K562 (cell line): ENCODE results near the gene CHCHD1. TPM values are rescaled to one million over a fixed set of nuclear protein-coding genes. Genes with fewer than 3 reads are reported as not detected.

Experiments
- CHAMP1 ChIP-seq: fragments of 450-650 bp; IDR thresholded peaks from 2 replicates; pipeline ENCODE4 v1.6.1; 2016; ENCODE audit warnings: mild to moderate bottlenecking
- ETV1 ChIP-seq: fragments of 450-650 bp; conservative IDR thresholded peaks from 2 replicates; pipeline ENCODE4 v1.6.1; 2016; ENCODE audit warnings: missing genetic modification characterization, control low read depth, low read depth, missing compliant biosample characterization
- FOSL1 ChIP-seq: fragments of 200-800 bp; sonication (Bioruptor generic); conservative IDR thresholded peaks from 2 replicates; pipeline ENCODE4 v1.6.1; 2016; ENCODE audit warnings: missing genetic modification characterization, missing compliant biosample characterization
- HBP1 ChIP-seq: fragments of 450-650 bp; formaldehyde crosslinking; IDR thresholded peaks from 2 replicates; pipeline ENCODE4 v1.4.0; 2022; ENCODE audit warnings: missing genetic modification characterization
- HINFP ChIP-seq: fragments of 450-650 bp; conservative IDR thresholded peaks from 2 replicates; pipeline ENCODE4 v1.6.1; 2016; ENCODE audit warnings: missing genetic modification characterization, low read depth, mild to moderate bottlenecking, control low read depth, missing compliant biosample characterization
- ID3 ChIP-seq, 2 experiments: fragments of 250-450 bp in 1 of 2; fragments of 450-650 bp in 1 of 2; sonication (Bioruptor Pico) in 1 of 2; IDR thresholded peaks; 2 replicates each; pipeline versions ENCODE4 v1.6.1 to v1.8.0; 2016 to 2021; ENCODE audit warnings: mild to moderate bottlenecking in 2 of 2, moderate library complexity in 2 of 2, missing compliant biosample characterization in 1 of 2, missing genetic modification characterization in 1 of 2
- MAX ChIP-seq: sonication (generic); formaldehyde crosslinking; IDR thresholded peaks from 2 replicates; pipeline ENCODE4 v1.9.0; 2022; ENCODE audit warnings: mild to moderate bottlenecking, missing genetic modification reagents
- NR1H2 ChIP-seq: sonication (generic); formaldehyde crosslinking; IDR thresholded peaks from 2 replicates; pipeline ENCODE4 v1.4.0; 2020; ENCODE audit warnings: mild to moderate bottlenecking, missing genetic modification reagents
- POLR2AphosphoS5 ChIP-seq: IDR thresholded peaks from 2 replicates; pipeline ENCODE4 v1.6.1; 2011; ENCODE audit warnings: mild to moderate bottlenecking, low read depth, low read length, moderate library complexity; ENCODE audit not compliant: control insufficient read depth, insufficient read depth
- RB1 ChIP-seq: fragments of 450-650 bp; IDR thresholded peaks from 2 replicates; pipeline ENCODE4 v1.6.1; 2017; ENCODE audit warnings: low read depth, mild to moderate bottlenecking
- ZBTB26 ChIP-seq: fragments of 450-650 bp; formaldehyde crosslinking; IDR thresholded peaks from 2 replicates; pipeline ENCODE4 v1.4.0; 2022; ENCODE audit warnings: missing genetic modification characterization
- ZFP36 ChIP-seq: fragments of 150-350 bp; IDR thresholded peaks from 2 replicates; pipeline ENCODE4 v1.6.1; 2018; ENCODE audit warnings: low read length, low read depth; ENCODE audit not compliant: partially characterized antibody
- ZNF436 ChIP-seq: fragments of 250-450, 450-650 bp; sonication (Bioruptor Pico); formaldehyde crosslinking; IDR thresholded peaks from 2 replicates; pipeline ENCODE4 v1.7.0; 2020; ENCODE audit warnings: mild to moderate bottlenecking
- ZNF507 ChIP-seq: conservative IDR thresholded peaks from 2 replicates; pipeline ENCODE4 v1.6.1; 2017; ENCODE audit warnings: missing genetic modification characterization, missing compliant biosample characterization
- ZNF518B ChIP-seq: fragments of 250-450 bp; sonication (Bioruptor Pico); IDR thresholded peaks from 2 replicates; pipeline ENCODE4 v1.5.0; 2021; ENCODE audit warnings: mild to moderate bottlenecking, moderate library complexity
- polyA plus RNA-seq, 8 experiments: library from polyadenylated mRNA; depleted of rRNA in 4 of 8; stranded (reverse) in 5 of 8; unstranded in 3 of 8; fragments of >200 nt; fragmentation: Nextera tagmentation in 2 of 8; fragmentation: Illumina TruSeq in 1 of 8; extraction: Ambion mirVana in 2 of 8; extraction: Trizol in 1 of 8; gene quantifications; 2 replicates each; pipeline versions ENCODE4 v1.2.1 to v1.2.3, GENCODE V29; 2011 to 2014; ENCODE audit warnings: inconsistent platforms in 1 of 8, missing spikeins in 1 of 8
- total RNA-seq, 7 experiments: library from RNA; depleted of rRNA in 6 of 7; stranded (reverse); fragments of >200 nt in 6 of 7; fragmentation: Illumina TruSeq in 2 of 7; extraction: Trizol in 2 of 7; gene quantifications; 2 replicates each; pipeline versions ENCODE4 v1.2.1 to v1.2.3, GENCODE V29; 2011 to 2021; ENCODE audit warnings: low replicate concordance in 1 of 7

Gene CHCHD1
- total and polyA plus RNA-seq, 9 of the 15 experiments (the other 6 are each of a cell fraction or from before 2014, with no cell fraction given) = 52.9 to 126 (median 83.4) TPM

GRCh38 chr10:73799899-73800559, 18.2 kb downstream of the CHCHD1 start (continued):
- no peak for TF ChIP-seq ZNF518B (CRISPR knock-in tag)
- TF ChIP-seq ZBTB26 (CRISPR knock-in tag) = peak; percentile 51; the same call in 1 of the 2 replicates
- TF ChIP-seq FOSL1 (tag) = no peak
- no peak for TF ChIP-seq ZNF436 (CRISPR knock-in tag)
- no peak for TF ChIP-seq ZFP36
- TF ChIP-seq CHAMP1 = no peak
- TF ChIP-seq POLR2AphosphoS5 = 0 out of 2 replicates have a peak, but pooled peaks have one; percentile 25
- no peak for TF ChIP-seq ZNF507
- TF ChIP-seq HINFP (tag) = no peak
- TF ChIP-seq RB1 = no peak
- no peak for TF ChIP-seq ETV1 (tag)
- TF ChIP-seq NR1H2 (CRISPR knock-in tag) = no peak
- no peak for TF ChIP-seq HBP1 (CRISPR knock-in tag)
- TF ChIP-seq MAX (CRISPR knock-in tag) = 0 out of 2 replicates have a peak, but pooled peaks have one; percentile 34
- TF ChIP-seq ID3 (CRISPR knock-in tag; IDR thresholded peaks at IDR 0.05) = no peak
- TF ChIP-seq ID3 (tag; IDR thresholded peaks at IDR 0.05) = no peak
